C4-2B (cell line): ENCODE data around the gene ARHGAP22.
A peak's percentile ranks its signal among the peaks of the same experiment; 100 is the strongest.

Experiments used
- H3K27ac ChIP-seq: fragments of 450-650 bp; 2 replicates; pipeline ENCODE4 v1.5.1; 2017
- ZFX ChIP-seq: fragments of 450-650 bp; IDR thresholded peaks from 2 replicates; pipeline ENCODE4 v1.6.1; 2017
- TF ChIP-seq, protein P1 (sequence below): fragments of 450-650 bp; conservative IDR thresholded peaks from 2 replicates; pipeline ENCODE4 v1.5.1; 2017; ENCODE audit warnings: mild to moderate bottlenecking

The ARHGAP22 gene

GRCh38 chr10:48620719-48621118 is 15.8 kb upstream of the ARHGAP22 start:
- no peak for TF ChIP-seq ZFX
- no peak overlapping the region for H3K27ac ChIP-seq

DNA sequence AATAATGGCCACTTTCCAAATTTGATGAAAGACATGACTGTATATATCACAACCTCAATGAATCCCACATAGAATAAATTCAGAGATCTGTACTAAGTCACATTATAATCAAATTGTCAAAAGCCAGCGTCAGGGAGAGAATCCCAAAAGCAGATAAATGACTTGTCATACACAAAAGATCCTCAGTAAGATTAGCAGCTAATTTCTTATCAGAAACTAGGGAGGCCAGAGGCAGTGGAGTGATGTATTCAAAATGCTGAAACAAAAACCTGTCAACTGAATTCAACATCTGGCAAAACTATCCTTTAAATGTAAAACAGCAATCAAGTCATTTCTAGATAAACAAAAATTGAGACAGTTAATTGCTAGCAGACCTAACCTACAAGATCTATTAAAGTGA is 11.6 kb upstream of the ARHGAP22 start:
- no peak overlapping the region for H3K27ac ChIP-seq

DNA sequence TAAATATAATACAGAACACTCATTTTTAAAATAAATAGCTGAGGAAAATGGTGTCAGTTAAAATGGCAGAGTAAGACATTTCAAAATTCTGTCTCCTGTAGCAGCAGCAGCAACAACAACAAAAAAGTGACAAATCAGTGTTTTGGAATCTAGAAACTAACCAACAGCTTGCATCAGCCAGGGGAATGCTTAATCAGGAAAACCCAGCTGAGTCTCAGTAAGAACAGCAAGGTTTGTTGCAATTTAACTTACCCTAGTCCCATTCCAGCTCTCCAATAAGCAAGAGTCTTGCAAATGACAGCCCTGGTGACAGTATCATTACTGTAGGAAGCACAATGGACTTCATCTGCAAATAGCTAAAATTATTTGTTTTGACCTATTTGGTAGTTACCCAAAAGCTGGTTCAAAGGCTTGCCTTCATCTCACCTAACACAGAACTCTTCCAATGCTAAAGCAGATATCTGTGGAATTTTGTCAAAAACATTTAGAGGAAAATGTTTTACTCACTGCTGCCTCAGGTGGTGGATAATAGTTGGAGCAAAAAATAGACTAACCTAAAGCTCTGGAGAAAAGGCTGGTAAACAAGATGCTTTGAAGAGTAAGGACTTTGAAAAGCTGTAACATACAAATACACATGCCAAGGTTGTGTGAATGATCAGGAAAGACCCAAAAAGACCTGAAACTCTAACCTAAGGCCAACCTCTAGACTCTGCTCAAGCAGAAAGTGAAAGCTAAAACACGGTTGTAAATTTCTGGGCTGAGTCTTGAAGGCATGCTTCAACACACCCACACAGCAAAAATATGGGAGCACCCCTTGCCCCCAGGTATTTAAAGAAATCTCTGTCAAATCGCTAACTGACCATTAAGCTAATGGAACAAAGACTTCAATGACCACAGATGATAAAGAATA is 9.9 kb upstream of the ARHGAP22 start:
- H3K27ac ChIP-seq, result no peak overlapping the region
- no peak for TF ChIP-seq ZFX
- TF ChIP-seq, protein P1, sequence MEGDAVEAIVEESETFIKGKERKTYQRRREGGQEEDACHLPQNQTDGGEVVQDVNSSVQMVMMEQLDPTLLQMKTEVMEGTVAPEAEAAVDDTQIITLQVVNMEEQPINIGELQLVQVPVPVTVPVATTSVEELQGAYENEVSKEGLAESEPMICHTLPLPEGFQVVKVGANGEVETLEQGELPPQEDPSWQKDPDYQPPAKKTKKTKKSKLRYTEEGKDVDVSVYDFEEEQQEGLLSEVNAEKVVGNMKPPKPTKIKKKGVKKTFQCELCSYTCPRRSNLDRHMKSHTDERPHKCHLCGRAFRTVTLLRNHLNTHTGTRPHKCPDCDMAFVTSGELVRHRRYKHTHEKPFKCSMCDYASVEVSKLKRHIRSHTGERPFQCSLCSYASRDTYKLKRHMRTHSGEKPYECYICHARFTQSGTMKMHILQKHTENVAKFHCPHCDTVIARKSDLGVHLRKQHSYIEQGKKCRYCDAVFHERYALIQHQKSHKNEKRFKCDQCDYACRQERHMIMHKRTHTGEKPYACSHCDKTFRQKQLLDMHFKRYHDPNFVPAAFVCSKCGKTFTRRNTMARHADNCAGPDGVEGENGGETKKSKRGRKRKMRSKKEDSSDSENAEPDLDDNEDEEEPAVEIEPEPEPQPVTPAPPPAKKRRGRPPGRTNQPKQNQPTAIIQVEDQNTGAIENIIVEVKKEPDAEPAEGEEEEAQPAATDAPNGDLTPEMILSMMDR, result peak; percentile 59

More for the DNA sequence above, 11.6 kb upstream of the ARHGAP22 start:
- TF ChIP-seq ZFX, result no peak
- TF ChIP-seq, protein P1, result no peak

DNA sequence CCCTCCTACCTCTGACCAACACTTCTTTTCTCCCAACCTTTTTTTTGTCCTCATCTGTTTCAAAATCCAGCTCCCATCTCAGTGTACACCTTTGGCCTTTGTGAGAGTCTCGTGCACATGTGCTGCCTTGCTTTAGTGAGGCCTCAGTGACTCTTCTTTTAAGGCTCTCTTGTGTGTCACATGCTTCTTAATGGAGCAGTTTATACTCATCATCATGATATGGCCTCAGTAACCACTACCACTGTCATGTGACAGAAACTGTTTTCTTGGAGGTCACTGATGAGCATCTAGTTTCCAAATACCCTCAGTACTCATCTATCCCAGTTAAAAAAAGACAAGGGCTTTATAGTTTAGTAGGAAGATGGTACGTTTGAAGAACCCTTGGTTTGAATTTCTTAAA is 8.1 kb upstream of the ARHGAP22 start:
- H3K27ac ChIP-seq, result no peak overlapping the region
- TF ChIP-seq, protein P1, result no peak
- TF ChIP-seq ZFX, result no peak

DNA sequence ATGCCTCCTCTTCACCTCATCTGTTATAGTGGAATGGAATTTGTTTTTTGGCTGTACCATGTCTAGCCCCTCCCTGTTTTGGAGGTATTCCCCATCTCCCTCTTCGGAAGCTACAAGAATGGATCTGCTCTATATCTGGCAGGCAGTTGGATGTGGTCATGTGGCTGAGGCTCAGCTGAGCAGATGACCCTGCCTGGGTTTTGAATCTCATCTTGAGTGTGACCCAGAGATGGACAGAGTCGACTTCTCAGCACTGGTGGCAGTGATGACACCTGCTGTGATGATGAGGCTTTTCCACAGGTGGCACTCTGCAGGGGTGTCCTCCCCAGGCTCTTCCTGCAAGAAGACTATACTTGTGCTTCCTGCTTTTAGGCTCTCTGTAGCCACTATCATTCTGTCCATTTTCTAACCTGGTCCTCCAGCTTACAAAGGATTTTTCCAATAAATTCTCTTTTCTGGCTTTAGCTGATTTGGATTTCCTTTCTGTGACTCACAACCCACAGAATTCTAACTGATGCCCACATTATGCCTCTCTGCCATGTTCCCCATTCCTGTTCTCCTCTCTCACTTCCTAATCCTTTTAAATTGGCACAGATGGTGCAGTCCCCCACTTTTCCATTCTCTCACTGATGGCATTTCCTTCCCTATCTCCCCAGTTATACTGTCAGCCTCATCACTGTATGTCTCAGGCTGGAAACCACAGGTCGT is 7.5 kb upstream of the ARHGAP22 start:
- H3K27ac ChIP-seq, result no peak overlapping the region
- TF ChIP-seq, protein P1, result no peak
- TF ChIP-seq ZFX, result no peak

DNA sequence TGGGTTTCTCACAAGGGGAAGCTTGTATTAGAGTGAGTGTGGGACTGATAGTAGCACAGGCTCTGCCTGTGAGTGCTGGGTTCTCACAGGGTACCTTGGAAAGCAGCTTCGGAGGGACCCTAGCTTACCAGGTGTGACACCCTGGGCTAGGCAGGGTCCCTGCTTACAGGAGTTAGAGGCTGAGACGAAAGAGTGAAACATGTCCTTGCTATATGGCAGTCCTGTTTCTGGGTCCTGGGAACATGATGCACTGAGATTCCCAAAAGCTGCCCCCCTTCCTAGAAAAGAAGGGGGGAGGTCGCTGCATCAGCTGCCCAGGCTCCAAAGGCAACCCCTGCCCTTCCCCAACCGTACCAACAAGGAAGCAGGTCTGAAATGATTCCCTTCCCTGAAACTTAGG is 6.3 kb upstream of the ARHGAP22 start:
- no peak overlapping the region for H3K27ac ChIP-seq
- no peak for TF ChIP-seq ZFX
- TF ChIP-seq, protein P1, result no peak

GRCh38 chr10:48610585-48611093 is 5.8 kb upstream of the ARHGAP22 start:
- H3K27ac ChIP-seq, result no peak overlapping the region
- TF ChIP-seq, protein P1, result no peak
- no peak for TF ChIP-seq ZFX
